GM19035 (cell line): Measurements from ENCODE around the gene GZMM.

ENCODE experiments used
- ATAC-seq: cut with Tn5 transposase; IDR thresholded peaks from one replicate; pipeline ENCODE4 v1.9.1; 2021; ENCODE audit not compliant: unreplicated experiment

Gene GZMM

GRCh38 chr19:533364-534058 is 10.3 kb upstream of the GZMM start:
- ATAC-seq: no peak

- ATAC-seq: no peak
Measured at GRCh38 chr19:534088-534487, 9.8 kb upstream of the GZMM start.

DNA sequence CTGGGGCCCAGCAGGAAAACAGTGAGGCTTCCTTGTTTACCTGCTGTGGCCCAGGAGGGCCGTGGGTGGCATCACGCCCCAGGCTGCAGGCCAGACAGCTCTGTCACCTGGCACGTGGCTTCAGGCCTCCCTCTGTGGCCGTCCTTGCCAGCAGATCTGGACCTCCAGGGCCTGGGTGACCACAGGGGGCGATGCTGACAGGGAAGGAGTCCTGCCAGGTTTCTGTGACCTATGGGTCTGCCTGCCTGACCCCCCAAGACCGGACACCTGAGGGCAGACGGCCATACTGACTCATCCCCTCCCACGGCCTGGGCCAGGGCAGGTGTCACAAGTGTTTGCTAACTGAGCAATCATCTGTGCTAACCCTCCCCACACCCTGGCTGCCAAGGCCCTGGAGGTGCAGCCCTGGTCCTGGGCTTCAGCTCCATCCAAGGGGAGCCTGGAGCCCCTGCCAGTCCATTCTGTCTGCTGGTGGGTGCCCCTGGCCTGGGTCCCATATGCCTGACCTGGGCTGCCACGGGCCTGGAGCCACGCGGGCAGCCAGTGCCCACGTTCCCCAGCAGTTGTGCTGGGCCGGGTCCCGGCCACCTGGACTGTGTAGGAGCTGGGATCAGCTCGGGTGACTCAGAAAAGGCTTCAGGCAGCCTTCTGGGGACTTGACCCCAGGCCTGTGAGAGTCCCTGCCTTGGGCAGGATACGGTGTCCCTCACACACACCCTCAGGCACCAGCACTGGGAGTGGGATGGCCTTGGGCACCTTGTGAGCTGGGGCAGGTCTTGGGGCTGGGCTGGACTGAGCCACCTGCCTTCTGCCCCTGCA is 8.6 kb upstream of the GZMM start:
- no peak for ATAC-seq

GRCh38 chr19:536031-536880 is 7.6 kb upstream of the GZMM start:
- ATAC-seq: no peak

DNA sequence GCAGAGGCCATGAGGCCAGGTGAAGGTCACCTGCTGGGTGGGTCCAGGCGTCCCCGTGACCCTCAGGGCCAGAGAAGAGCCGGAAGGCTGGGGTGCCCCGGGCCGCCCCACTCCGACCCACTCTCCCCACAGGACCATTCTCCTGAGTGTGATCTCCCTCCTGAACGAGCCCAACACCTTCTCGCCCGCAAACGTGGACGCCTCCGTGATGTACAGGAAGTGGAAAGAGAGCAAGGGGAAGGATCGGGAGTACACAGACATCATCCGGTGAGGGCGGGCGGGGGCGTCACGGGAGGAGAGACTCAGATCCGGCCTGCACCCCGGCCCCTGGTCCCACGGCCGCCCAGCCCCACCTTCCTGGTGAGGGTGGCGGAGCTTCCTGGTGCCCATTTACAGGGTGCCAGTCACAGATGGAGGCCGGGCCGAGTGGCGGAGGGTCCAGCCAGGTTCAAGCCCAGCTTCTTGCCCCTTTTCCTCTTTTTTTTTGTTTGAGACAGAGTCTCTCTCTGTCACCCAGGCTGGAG is 6.9 kb upstream of the GZMM start:
- ATAC-seq: no peak

GRCh38 chr19:538641-539428 is 5.0 kb upstream of the GZMM start:
- no peak for ATAC-seq

GRCh38 chr19:539429-540030 is 4.3 kb upstream of the GZMM start:
- no peak for ATAC-seq

GRCh38 chr19:540867-541637 is 2.8 kb upstream of the GZMM start:
- no peak for ATAC-seq

GRCh38 chr19:541699-542098 is 2.2 kb upstream of the GZMM start:
- ATAC-seq: no peak

DNA sequence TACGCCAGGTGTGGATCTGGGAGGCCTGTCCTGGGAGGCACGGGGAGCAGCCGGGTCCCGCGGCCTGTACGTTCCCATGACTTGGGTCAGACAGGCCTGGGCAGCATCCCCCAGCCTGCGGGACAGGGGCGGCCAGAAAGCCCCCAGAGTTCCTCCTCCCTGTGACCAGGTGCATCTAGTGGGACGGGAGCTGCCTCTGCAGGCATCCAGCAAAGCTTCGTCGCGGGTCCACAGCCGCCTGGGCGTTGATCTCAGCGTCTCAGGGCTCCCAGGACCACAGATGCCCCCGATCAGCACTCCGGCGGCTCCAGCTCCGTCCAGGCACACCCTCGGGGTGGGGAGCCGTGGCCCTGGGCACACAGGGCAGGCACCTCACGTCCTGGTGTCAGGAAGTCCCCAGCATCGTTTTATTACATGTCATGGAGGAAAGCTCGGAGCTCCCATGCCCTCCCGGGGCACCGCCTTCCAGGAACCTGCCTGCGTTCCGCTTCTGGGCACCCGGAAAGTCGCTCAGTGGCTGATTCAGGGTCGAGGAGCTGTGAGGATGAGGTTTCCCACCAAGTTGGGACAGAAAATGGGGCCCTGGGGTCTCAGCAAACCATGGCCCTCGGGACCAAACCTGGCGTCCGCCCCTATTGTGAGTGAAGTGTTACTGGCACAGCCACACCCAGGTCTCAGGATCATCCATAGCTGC is 1.5 kb upstream of the GZMM start:
- no peak for ATAC-seq

GRCh38 chr19:547117-547516 is 3.3 kb downstream of the GZMM start:
- no peak for ATAC-seq

- no peak for ATAC-seq
Measured at GRCh38 chr19:547836-548720, 4.2 kb downstream of the GZMM start.

DNA sequence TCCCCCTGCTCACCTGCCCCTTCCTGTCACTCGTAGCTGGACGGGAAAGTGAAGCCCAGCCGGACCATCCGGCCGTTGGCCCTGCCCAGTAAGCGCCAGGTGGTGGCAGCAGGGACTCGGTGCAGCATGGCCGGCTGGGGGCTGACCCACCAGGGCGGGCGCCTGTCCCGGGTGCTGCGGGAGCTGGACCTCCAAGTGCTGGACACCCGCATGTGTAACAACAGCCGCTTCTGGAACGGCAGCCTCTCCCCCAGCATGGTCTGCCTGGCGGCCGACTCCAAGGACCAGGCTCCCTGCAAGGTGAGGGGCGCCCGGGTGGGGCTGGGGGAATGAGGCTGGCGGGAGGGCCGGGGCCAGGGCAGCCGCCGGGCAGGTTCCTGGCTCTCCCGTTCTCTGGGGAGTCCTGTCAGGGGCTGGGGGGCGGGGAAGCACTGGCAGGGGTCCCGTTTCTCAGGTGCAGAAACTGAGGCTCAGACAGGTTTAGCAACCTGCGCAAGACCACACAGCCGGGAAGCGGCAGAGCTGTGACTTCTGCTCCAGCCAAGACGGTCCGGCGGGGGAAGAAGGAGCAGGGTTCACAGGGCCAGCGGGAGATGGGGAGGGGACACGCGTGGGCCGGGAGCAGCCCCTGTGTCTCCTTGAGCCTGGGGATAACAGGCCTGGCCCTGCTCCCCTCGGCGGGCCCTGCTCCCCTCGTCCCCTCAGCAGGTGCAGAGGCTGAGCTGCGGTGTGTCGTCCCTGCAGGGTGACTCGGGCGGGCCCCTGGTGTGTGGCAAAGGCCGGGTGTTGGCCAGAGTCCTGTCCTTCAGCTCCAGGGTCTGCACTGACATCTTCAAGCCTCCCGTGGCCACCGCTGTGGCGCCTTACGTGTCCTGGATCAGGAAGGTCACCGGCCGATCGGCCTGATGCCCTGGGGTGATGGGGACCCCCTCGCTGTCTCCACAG is 5.3 kb downstream of the GZMM start:
- no peak for ATAC-seq

DNA sequence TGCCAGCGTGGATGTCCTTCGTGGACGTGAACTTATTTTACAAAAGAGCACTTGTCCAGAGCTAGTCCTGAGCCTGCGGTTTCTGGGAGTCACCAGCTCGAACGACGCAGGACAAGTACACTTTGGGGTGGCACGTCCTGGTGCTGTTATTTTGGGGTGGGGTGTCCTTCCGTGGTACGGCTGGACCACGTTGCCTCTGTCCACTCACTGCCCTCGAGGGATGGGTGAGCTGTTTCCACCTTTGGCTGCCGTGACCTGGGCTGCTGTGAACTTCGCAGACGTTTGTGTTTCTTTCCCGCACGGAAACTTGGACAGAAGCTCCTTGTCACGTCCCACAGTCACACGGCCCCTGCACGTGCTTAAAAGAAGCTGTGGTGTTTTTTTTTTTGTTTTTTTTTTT is 11.0 kb downstream of the GZMM start:
- ATAC-seq: no peak

DNA sequence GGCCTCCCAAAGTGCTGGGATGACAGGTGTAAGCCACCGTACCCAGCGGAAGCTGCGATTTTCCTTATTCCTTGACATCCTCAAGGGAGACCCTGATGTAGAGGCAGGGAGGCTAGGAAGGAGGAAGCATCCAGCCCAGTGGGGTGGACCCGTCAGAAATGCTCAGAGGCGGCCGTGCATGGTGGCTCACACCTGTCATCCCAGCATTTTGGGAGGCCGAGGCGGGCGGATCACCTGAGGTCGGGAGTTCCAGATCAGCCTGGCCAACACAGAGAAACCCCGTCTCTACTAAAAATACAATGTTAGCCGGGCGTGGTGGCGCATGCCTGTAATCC is 11.6 kb downstream of the GZMM start:
- no peak for ATAC-seq

DNA sequence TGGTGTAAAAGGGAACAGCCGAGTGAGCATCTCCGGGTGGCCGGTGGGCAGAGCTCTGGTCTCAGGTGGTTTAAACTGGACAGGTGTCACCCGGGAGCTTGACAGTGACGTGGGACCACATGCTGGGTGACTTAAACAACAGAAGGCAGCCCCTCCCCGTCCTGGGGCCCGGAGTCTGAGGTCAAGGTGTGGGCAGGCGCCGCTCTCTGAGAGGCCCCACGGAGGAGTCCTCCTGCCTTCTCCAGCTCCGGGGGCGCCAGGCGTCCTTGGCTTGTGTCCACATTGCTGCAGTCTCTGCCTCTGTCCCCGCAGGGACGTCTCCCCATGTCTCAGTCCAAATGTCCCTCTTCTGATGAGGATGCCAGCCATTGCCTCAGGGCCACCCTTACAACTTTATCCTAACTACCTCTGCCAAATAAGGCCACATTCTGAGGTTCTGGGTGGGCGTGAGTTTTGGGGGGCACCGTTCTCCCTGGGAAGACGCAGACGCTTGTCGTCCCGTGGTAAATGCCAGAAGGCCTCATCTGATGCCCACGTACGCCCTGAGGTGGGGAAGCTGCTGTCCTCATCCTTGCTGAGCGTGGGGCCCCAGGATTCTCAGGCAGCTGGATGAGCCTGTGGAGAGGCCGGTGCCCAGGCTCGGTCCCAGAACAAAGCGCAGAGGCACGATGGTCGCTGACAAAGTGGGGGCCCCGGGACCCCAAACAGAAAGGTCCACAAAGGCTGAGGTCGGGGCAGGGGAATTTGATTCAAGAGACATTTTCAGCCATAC is 12.9 kb downstream of the GZMM start:
- no peak for ATAC-seq
